ENCODE data around the gene OR52E6.

OR52E6 gene

DNA sequence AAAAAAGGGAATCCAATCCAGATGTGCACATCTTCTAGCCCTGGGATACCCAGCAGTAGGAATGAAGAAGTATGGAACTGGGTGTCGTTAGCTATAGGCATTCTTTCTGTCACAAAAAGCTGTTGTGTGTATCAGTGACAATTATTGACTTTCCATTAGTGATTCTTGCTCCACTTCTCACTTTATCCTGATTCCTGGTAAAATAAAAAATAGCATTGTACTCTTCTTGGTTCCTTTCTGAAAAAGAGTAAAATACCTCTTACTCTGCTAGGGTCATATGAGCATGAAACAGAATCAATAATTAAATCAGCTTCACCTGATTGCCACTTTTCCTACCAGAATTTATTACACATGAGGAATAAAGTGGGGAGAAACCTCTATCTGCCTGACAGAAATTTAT lies at the start of gene OR52E6:
OR52E6 (minus strand) TSS at position 101 of the 400 bp plus-strand sequence; CDS start at position 101, 0 bp downstream.
- no peak for DNase-seq

DNA sequence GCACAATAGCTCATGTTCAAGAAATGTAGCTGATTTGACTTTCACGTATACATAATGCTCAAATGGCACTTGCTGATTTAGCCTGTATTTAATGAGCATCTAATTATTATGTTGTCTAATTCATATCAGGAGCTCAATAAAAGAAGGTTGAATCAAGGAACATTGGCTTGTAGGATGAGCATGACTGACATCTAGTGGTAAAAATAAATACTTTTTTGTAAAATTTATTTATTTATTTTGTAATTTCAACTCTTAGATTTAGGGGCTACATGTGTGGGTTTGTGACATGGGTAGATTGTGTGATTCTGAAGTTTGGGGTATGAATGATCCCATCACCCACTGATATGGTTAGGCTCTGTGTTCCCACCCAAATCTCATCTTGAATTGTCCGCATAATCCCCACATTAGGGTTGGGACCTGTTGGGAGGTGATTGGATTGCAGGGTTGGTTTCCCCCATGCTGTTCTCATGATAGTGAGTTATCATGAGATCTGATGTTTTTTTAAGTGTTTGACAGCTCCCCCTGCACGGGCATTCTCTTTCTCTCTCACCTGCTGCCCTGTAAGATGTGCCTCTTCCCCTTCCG lies 49.6 kb upstream of the OR52E6 start:
- peak in 2 of 3 experiments; percentile 12 to 20 for DNase-seq

DNA sequence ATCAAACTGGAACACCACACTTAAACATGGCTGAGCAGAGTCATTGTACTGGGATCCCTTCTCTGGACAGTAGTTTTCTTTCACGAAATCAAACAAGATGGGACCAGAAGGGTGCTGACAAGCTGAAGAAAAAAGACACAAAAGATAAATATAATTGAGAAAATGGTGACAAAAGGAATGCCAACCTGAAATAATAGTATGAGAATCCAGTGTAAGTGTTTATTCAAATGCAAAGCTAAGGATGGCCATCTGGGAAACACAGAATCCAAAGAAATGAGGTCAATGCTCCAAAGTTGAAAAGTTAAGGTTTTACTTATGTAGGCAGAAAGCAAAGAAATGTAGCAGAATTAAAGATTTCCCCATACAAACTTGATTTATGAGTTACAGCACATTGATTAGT lies 46.0 kb upstream of the OR52E6 start:
- no peak for DNase-seq

DNA sequence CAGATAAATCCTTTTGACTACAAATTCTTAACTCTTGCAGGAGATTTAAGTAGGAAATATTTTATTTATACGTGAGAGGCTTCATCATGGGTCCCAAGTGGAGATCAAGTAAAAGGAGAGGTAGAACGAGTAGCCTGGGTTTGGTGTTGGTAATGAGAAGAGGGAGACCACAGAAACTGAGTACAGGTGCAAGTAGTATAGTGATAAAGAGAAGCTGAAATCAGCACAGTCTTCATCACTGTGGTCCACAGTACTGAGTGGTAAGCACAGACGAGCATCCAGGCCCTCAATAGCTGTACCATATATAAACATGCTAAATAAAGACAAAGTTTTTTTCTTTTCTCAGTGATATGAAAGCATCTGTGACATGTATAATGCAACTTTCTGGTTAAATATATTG lies 45.5 kb upstream of the OR52E6 start:
- no peak for DNase-seq

DNA sequence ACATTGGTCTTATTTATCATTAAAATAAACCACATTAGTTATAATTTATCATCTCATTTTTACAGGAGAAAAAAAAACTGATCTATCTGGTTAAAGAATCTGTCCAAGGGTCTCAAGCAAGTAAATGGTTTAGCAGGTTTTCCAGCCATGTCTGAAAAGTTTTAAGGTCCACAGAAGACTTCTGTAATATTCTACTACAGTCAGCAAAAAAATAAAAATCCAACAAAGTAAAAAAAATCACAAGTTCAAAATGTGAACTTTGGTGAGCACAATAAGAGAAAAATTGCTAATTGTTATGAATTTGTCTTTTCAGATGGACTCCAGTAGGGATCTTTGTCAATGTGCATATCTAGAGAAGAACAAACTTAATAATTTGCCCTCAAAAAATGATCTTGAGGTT lies 40.1 kb upstream of the OR52E6 start:
- no peak for DNase-seq

DNA sequence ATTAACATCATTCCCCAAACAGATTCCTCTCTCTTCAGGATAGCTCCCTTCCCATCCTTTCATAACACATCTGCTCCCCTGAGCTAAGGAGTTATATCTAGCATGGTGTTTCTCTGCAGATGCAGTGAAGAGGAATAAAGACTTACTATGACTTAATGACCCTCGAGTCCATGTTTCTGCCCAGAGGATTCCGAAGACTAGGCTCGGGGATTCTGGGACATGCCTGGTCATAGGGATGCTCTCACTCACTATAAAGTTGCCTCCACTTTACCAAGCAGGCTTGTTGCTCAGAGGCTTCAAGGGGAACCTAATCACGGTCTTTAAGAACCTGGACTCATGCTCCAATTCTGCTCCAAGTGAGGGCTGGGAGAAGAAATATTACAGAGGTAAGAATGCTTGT lies 38.6 kb upstream of the OR52E6 start, which contains the start of gene OR52E4:
OR52E4 (plus strand) TSS at position 301 of the 400 bp plus-strand sequence. CDS start 3,664 bp downstream, outside the sequence.
- DNase-seq, result no peak

DNA sequence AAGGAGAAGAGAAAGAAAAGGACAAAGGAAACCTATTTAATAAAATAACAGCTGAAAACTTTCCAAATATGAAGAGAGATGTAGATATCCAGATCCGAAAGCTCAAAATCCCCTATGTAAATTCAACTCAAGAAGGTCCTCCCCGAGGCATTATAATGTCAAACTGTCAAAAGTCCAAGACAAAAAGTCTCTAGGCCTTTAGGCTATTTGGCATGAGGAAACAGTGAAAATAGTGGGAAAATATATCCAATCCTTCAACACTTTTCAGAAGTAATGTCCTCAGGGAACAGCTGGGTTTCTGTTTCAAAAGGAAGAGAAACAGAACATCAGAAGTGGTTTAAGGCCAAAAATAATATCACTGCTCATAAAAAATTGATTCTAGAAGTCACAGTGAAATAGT lies 36.9 kb upstream of the OR52E6 start:
- no peak for DNase-seq

DNA sequence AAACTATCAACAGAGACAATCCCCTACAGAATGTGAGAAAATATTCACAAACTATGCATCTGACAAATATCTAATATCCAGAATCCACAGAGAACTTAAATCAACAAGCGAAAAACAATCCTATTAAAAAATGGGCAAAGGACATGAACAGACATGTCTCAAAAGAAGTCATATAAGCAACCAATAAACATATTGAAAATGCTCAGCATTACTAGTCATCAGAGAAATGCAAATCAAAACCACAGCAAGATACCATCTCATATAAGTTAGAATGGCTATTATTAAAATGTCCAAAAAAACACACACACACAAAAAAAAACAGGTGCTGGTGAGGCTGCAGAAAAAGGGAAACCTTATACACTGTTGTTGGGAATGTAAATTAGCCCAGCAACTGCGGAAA lies 24.1 kb upstream of the OR52E6 start:
- no peak for DNase-seq

DNA sequence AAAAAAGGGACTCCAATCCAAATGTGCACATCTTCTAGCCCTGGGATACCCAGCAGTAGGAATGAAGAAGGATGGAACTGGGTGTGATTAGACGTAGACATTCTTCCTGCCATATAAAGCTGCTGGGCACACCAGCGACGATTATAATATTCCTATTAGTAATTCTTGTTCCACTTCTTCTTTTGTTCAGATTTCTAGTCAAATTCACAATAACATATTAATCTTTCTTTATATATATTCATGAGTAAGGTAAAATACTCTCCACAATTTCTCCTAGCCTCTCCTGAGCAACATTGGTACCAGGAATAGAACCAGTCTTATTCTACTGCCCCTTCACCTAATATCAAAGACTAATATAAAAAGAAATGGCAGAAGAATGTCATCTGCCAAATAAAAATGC lies 15.9 kb upstream of the OR52E6 start, which contains the start of gene OR52E8:
OR52E8 (minus strand) TSS at position 101 of the 400 bp plus-strand sequence; CDS start at position 101, 0 bp downstream.
- DNase-seq, result no peak

DNA sequence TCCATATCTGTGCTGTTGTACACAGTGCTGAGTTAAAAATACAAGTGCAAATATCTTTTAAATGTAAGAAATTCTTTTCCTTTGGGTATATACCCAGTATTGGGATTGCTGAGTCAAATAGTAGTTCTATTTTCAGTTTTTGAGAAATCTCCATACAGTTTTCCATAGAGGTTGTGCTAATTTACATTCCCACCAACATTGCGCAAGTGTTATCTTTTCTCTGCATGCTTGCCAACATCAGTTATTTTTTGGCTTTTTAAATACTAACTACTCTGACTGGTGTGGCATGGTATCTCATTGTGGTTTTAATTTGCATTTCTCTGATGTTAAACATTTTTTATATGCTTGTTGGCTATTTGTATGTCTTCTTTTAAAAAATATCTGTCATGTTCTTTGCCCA lies 9.3 kb upstream of the OR52E6 start:
- DNase-seq, result no peak

DNA sequence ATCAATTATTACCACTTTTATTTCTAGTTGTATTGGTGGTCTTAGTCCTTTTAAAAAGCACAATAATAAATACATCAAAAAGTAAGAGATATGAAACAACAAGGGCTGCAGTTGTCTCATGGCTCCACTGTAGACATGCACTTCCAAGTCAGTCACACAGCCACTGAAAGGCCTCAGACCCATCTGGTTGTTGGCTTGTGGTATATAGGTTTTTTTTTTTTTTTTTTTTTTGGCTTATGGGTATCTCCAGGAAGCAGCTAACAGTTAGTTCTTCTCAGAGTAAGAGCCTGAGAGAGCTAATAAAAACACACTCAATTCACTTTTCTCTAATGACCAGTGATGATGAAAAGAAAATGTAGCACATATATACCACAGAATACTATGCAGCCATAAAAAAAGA lies 6.0 kb upstream of the OR52E6 start:
- no peak for DNase-seq

DNA sequence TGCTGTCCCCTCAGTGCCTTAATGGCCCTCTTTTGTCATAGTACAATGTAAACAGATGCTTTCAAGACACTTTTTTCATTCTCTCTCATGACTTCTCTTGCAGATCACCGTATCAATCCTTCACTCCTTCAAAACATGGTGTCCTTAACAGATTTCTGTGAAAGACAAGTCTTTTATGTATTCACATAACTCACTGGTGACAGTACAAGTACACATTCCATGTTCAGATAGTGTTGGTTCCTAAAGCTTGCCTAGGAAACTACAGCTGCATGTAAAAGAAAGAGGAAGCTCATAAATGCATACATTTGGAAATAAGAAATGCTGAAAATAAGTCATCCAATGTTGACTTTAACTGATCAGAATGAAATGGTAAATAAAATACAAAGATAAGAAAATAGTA lies 5.0 kb upstream of the OR52E6 start:
- no peak for DNase-seq

DNA sequence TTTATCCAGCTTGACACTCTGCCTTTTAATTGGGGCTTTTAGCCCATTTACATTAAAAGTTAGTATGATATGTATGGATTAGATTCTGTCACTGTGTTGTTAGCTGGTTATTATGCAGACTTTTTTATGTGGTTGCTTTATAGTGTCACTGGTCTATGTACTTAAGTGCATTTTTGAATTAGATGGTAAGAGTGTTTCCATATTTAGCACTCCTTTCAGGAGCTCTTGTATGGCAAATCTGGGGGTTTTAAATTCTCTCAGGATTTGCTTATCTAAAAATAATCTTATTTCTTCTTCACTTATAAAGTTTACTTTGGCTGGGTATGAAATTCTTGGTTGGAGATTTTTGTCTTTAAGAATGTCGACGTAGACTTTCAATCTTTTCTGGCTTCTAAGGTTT lies 4.0 kb downstream of the OR52E6 start:
- no peak for DNase-seq

DNA sequence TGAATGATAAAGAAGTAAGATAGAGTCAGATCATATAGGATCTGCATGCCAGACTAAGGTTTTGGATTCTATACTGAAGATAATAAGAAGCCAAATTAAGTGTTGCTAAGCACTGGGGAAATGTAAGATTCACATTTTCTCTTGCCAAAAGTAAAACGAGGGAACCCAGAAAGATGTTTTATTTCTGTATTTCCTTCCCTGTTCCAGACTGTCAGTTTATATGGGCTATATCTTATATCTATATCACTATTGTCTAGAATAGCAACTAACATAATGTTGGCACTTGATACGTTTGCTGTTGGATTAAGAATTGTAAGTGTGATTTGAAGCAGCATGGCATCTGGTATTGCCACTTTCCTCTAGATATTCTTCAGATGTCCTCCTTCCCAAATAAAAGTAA lies 8.3 kb downstream of the OR52E6 start:
- DNase-seq, result no peak

DNA sequence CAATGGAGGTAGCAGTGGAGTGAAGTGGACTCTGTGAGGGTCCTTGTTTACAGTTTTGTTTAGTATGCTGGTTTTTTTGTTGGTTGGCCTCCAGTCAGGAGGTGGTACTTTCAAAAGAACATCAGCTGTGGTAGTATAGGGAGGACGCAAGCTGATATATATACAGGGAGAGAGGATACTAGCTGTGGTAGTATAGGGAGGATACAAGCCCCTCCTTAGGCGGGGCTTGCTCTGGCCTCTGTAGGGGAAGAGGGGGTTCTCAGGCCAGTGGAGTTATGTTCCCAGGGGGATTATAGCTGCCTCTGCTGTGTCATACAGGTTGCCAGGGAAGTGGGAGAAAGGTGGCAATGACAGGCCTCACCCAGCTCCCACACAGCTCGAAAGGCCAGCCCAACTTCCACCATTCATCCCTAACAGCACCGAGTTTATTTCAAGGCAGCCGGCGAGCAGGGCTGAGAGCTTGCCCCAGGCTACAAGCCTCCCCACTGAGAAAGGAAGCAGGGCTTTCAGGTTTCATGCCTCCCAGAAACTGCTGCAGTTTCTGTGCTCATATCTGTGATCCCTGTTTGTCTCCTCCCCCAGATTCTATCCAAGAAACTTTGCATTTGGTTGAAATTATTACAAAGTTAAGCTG lies 10.4 kb downstream of the OR52E6 start:
- no peak for DNase-seq

DNA sequence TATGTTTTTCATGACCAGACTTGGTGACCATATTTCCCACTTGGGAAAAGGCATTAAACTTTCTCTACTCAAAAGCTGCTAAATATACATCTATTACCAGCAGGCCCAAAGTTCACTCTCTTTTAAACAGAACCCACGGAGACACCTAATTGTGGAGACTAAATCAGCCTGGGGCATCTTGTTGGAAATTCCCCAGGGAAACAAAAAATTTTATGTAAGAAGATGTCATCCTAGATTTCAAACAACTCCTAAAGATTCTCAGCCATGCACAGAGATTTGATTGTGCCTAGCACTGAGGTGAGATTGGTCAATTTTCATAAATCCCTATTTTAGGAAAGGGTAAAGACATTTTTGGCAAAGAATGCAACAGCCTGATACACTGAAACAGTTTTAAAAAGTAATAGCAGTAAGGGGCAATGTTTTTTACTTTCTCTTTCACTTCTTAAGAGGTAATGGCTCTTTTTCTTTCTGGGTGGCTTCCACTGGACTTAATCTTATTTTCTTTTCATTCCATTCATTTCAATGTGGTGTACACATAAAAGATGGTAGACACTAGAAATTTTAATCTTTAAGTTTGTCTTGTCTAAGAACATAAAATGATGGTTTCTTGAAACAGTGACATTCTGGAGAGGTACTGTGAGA lies 23.3 kb downstream of the OR52E6 start:
- no peak for DNase-seq

DNA sequence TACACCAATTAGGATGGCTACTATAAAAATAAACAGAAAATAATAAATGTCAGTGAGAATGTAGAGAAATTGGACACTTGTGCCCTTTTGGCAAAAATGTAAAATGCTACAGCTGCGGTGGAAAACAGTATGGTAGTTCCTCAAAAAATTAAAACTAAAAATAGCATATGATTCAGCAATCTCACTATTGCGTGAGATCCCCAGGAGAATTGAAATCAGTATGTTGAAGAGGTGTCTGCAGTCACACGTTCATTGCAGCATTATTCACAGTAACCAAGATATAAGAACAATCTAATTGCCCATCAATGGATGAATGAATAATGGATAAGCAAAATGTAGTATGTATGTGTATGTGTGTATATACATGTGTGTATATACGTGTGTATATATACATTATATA lies 26.2 kb downstream of the OR52E6 start:
- no peak for DNase-seq

DNA sequence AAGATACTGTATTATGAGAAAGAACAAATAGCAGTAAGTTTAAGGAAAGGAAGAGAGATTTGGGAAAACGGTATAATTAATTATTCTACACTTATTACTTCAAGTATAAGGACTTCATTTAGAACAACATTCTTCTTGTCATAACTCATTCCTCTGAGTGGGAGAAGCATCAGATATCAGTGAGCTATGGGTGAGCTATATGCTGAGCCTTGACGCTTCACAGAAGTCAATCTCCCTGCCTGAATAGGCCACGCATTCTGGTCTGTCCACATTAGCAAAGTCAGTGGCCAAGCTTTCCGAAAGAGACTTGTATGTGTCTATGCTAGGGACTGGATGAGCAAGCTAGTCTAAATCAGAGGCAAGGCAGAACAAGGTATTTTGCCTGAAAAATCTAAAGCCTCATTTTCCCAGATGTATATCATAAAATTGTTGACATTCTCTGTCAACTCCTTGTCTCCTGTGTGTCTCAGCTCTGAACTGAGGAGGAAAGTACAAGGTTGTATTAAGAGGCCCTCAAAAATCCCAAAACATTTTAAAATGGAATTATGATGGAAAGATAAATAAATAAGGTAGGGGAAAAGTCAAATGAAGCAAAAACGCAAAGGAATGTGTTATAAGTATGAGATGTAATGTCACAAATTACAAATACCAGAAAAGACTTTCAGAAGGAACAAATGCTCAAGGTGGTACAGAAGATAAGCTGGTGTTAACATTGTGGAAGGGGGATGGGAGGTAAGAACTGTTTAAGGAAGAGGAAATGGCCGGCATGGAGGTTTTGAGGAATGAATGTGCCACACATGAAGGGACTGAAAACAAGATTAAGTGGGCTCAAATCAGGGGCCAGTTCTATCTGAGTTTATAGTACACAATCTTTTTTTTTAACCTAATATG lies 31.5 kb downstream of the OR52E6 start:
- no peak for DNase-seq

DNA sequence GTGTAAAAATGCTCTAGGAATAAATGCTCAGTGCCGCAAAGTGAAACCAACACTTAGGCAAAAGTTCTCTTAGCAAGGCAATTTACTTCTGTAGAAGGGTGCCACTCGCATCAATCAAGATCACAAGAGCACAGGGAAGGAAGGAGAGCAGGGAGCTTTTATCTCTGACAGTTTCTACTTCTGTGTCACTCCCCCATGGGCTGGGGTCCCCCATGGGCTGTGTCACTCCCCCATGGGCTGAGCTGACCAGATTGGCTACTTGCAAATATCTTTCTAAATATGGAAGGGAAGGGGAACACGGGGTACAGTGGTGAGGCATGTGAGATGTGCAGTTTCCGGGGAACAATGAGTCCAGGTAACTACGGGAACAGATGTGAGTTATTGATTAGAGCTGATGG lies 32.6 kb downstream of the OR52E6 start:
- DNase-seq, result no peak

DNA sequence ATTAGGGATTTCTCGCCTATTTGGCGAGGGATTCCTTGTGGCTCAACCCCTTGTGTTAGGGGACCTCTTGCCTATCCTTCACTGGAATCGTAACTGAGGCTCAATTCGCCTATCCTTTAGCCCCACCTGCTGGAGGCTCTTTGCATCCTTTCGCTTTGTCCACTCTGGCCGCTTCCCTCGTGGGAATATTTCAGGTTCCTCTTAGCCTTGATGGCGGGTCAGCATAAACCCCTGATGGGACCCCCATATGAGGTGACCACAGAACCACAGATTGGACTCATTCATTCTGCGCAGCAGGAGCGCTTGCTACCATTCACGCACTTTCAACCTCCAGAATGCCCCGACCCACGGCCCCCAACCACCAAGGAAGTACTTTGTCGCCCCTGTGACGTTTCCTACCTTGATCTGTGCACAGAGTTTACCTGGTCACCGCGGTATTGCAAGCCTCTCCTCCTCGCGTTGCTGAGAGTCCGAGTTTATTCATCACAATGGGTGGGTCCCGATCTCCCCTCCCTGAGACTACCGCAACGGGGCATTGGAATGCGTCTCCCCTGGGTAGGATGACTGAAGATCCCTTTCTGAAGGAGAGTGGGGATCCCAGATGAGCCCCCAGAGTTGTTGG lies 33.1 kb downstream of the OR52E6 start, which contains the start of gene OR52N2:
OR52N2 (plus strand) TSS at position 425 of the 622 bp plus-strand sequence. CDS start 11,412 bp downstream, outside the sequence.
- DNase-seq, result peak; percentile 29 to 65 (median 38)

DNA sequence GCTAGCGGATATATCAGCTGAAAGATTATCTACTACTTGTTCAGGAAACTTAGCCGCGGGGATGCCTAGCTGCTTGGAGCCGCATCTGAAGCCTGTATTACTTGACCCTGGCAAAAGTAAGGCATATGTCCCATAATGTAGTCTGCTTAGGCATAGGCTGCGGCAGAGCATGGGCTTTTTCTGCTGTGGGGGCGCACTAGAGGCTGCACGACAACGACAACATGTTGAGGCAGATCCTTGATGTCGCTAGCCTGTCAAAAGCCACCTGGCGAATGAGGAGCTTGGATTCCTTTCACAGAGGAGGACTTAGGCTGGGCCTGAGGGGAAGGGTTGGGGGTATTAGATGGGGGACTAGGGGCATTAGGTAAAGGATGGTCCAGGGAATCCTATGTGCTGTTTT lies 34.1 kb downstream of the OR52E6 start:
- no peak for DNase-seq

DNA sequence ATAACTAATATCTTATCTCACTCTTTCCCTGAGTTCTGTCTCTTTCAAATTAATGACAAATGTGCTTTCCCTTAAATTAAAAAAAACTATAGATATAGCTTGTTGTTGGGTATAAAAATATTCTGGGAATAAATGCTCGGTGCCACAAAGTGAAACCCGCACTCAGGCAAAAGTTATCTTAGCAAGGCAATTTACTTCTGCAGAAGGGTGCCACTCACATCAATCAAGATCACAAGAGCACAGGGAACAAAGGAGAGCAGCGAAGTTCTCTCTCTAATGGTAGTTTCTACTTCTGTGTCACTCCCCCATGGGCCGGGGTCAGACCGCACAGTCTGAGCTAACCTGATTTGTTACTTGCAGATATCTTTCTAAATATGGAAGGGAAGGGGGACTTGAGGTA lies 37.7 kb downstream of the OR52E6 start:
- no peak for DNase-seq

DNA sequence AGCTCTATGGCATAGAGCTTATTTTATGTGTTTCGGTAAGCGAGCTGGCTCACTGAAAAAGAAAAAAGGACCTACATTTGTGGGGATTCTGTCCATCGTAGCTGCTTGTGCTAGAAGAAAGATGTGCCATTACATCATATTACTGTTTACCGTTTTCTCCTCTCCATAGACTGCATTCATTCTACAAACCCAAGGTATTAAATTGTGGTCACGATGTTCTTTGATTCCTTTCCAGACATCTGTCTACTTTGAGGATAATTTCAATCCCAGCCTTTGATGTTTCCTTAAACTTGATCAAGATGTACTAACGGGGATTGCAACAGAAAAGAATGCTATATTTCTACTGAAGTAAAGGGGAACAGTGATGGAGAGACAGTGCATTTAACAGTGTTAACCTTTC lies 45.2 kb downstream of the OR52E6 start:
- no peak for DNase-seq
